ENCODE measurements around the gene OSBPL5.

DNA sequence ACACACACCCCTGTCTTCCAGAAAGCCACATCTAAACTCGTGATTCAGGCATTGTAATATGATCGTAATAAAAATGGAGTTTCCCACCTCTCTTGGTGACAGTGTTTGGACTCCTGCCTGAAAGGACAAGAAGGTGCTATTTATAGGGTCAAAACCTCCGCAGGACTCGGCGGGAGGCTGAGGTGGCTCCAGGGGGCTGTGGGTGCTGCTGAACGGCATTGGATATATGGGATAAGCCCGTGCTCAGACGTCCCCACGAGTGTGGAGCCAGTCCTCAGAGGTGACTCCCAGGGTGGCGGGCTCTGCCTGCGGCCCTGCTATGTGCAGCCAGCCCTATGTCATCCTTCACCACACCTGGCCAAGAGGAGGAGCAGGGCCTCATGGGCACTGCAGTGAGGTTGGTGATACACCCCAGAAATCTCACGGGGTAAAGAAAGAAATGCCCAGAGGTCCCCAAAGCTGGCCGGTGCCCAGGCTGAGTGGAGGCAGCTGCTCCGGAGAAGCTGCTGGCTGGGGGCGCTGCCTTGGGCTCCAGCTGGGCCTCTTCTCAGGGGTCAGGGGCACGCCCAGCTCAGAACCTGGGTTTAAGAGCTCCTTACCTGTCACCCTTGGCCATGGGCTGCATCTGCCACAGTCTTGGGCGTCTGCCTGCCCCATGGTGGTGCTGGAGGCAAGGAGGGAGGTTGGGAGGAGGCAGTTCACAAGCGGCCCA, 5.1 kb upstream of the OSBPL5 start:
- TF ChIP-seq, protein P1, sequence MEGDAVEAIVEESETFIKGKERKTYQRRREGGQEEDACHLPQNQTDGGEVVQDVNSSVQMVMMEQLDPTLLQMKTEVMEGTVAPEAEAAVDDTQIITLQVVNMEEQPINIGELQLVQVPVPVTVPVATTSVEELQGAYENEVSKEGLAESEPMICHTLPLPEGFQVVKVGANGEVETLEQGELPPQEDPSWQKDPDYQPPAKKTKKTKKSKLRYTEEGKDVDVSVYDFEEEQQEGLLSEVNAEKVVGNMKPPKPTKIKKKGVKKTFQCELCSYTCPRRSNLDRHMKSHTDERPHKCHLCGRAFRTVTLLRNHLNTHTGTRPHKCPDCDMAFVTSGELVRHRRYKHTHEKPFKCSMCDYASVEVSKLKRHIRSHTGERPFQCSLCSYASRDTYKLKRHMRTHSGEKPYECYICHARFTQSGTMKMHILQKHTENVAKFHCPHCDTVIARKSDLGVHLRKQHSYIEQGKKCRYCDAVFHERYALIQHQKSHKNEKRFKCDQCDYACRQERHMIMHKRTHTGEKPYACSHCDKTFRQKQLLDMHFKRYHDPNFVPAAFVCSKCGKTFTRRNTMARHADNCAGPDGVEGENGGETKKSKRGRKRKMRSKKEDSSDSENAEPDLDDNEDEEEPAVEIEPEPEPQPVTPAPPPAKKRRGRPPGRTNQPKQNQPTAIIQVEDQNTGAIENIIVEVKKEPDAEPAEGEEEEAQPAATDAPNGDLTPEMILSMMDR (IDR thresholded peaks at IDR 0.05): no peak
- no peak for TF ChIP-seq EP300 (IDR thresholded peaks at IDR 0.05; ENCODE audit: low read depth)
